KOPT-K1 (cell line): Measurements from ENCODE around the gene NEDD4.
A peak's percentile ranks its signal among the peaks of the same experiment; 100 is the strongest.
"Not testable (repeated sequence)": the region's sequence is repeated elsewhere in the genome, so short reads cannot be mapped to it uniquely, and the experiment has no call there.

ENCODE experiments used
- H3K27ac ChIP-seq: fragments of 200-600 bp; sonication (generic); 2 replicates; pipeline ENCODE4 v1.5.1; 2016; ENCODE audit warnings: antibody characterized with exemption, mild to moderate bottlenecking, low read depth, low read length; ENCODE audit not compliant: poor library complexity, severe bottlenecking
- H3K36me3 ChIP-seq: fragments of 200-600 bp; sonication (generic); 2 replicates; pipeline ENCODE4 v1.5.1; 2017; ENCODE audit warnings: antibody characterized with exemption, mild to moderate bottlenecking, low read length, moderate library complexity; ENCODE audit not compliant: insufficient read depth
- H3K9me3 ChIP-seq: fragments of 200-600 bp; sonication (generic); 2 replicates; pipeline ENCODE4 v1.5.1; 2017; ENCODE audit warnings: antibody characterized with exemption, low read length, mild to moderate bottlenecking; ENCODE audit not compliant: insufficient read depth, poor library complexity, severe bottlenecking

NEDD4 gene

GRCh38 chr15:55993111-55993803 is at the start of gene NEDD4:
TSS of gene NEDD4 (minus strand) at chr15:55993612. CDS start at chr15:55993555, 57 bp downstream.
- no peaks in the 10 kb centered on the region for H3K36me3 ChIP-seq
- H3K27ac ChIP-seq, result peak within 1 kb of the TSS; percentile 73
- H3K9me3 ChIP-seq, result no peaks in the 10 kb centered on the region

GRCh38 chr15:56042498-56042897 is 49.1 kb upstream of the NEDD4 start:
- Histone ChIP-seq H3K27ac (no peak overlapping the region), H3K36me3 (no peaks in the 10 kb centered on the region), H3K9me3 (no peaks in the 10 kb centered on the region)

GRCh38 chr15:56042031-56042430 is 48.6 kb upstream of the NEDD4 start:
- Histone ChIP-seq H3K9me3 (no peaks in the 10 kb centered on the region), H3K27ac (no peak overlapping the region), H3K36me3 (no peaks in the 10 kb centered on the region)

- no peaks in the 10 kb centered on the region for H3K9me3 ChIP-seq
- no peaks in the 10 kb centered on the region for H3K36me3 ChIP-seq
- no peak overlapping the region for H3K27ac ChIP-seq
Observed at GRCh38 chr15:56040081-56041035, 46.9 kb upstream of the NEDD4 start.

- Histone ChIP-seq H3K36me3 (no peaks in the 10 kb centered on the region), H3K27ac (no peak overlapping the region), H3K9me3 (no peaks in the 10 kb centered on the region)
Observed at GRCh38 chr15:56038707-56039106, 45.3 kb upstream of the NEDD4 start.

- Histone ChIP-seq H3K36me3 (no peaks in the 10 kb centered on the region), H3K27ac (no peak overlapping the region), H3K9me3 (no peaks in the 10 kb centered on the region)
Observed at GRCh38 chr15:56038015-56038414, 44.6 kb upstream of the NEDD4 start.

GRCh38 chr15:56036546-56037067 is 43.2 kb upstream of the NEDD4 start:
- H3K27ac ChIP-seq, result no peak overlapping the region
- H3K9me3 ChIP-seq, result no peaks in the 10 kb centered on the region
- H3K36me3 ChIP-seq, result no peaks in the 10 kb centered on the region

GRCh38 chr15:56035166-56035565 is 41.8 kb upstream of the NEDD4 start:
- Histone ChIP-seq H3K9me3 (no peaks in the 10 kb centered on the region), H3K27ac (no peak overlapping the region), H3K36me3 (no peaks in the 10 kb centered on the region)

- H3K27ac ChIP-seq, result no peak overlapping the region
Observed at GRCh38 chr15:56034514-56034913, 41.1 kb upstream of the NEDD4 start.

GRCh38 chr15:56032373-56032772 is 39.0 kb upstream of the NEDD4 start:
- Histone ChIP-seq H3K27ac (no peak overlapping the region), H3K9me3 (no peaks in the 10 kb centered on the region), H3K36me3 (no peaks in the 10 kb centered on the region)

More at GRCh38 chr15:56034514-56034913, 41.1 kb upstream of the NEDD4 start:
- H3K36me3 ChIP-seq, result no peaks in the 10 kb centered on the region
- no peaks in the 10 kb centered on the region for H3K9me3 ChIP-seq

- no peaks in the 10 kb centered on the region for H3K36me3 ChIP-seq
- no peaks in the 10 kb centered on the region for H3K9me3 ChIP-seq
Observed at GRCh38 chr15:56031836-56032235, 38.4 kb upstream of the NEDD4 start.

GRCh38 chr15:56031402-56031801 is 38.0 kb upstream of the NEDD4 start:
- no peak overlapping the region for H3K27ac ChIP-seq

More at GRCh38 chr15:56031836-56032235, 38.4 kb upstream of the NEDD4 start:
- H3K27ac ChIP-seq, result no peak overlapping the region

GRCh38 chr15:56028430-56028829 is 35.0 kb upstream of the NEDD4 start:
- no peaks in the 10 kb centered on the region for H3K36me3 ChIP-seq
- no peak overlapping the region for H3K27ac ChIP-seq
- H3K9me3 ChIP-seq, result no peaks in the 10 kb centered on the region

More at GRCh38 chr15:56031402-56031801, 38.0 kb upstream of the NEDD4 start:
- H3K36me3 ChIP-seq, result no peaks in the 10 kb centered on the region
- H3K9me3 ChIP-seq, result no peaks in the 10 kb centered on the region

- H3K9me3 ChIP-seq, H3K36me3 ChIP-seq, H3K27ac ChIP-seq: not testable (repeated sequence)
Observed at GRCh38 chr15:56023160-56023559, 29.7 kb upstream of the NEDD4 start.

GRCh38 chr15:56019819-56020486 is 26.5 kb upstream of the NEDD4 start:
- Histone ChIP-seq H3K9me3 (peaks cover 11% of the 10 kb centered on the region), H3K27ac (no peak overlapping the region), H3K36me3 (no peaks in the 10 kb centered on the region)
